NT2/D1 (cell line): Measurements from ENCODE around the gene JUN.

Source experiments
- DNase-seq: peaks from one replicate; pipeline ENCODE4 v3.0.0-alpha.2; 2011; ENCODE audit warnings: low read depth, low spot score
- H3K27me3 ChIP-seq: 2 replicates; pipeline ENCODE4 v1.6.0; 2011; ENCODE audit warnings: mild to moderate bottlenecking; ENCODE audit not compliant: insufficient read length, insufficient read depth
- H3K36me3 ChIP-seq: 2 replicates; pipeline ENCODE4 v1.6.1; 2011; ENCODE audit warnings: mild to moderate bottlenecking, low read length, mixed read lengths; ENCODE audit not compliant: insufficient read depth, insufficient read length
- H3K4me1 ChIP-seq: 2 replicates; pipeline ENCODE4 v1.5.1; 2011; ENCODE audit not compliant: insufficient read depth, insufficient read length
- H3K4me3 ChIP-seq: 2 replicates; pipeline ENCODE4 v1.5.1; 2011; ENCODE audit warnings: low read depth; ENCODE audit not compliant: insufficient read length
- H3K9ac ChIP-seq: 2 replicates; pipeline ENCODE4 v1.6.0; 2011; ENCODE audit warnings: low read depth; ENCODE audit not compliant: insufficient read length
- H3K9me3 ChIP-seq: 2 replicates; pipeline ENCODE4 v1.5.1; 2011; ENCODE audit warnings: mild to moderate bottlenecking, low read length; ENCODE audit not compliant: insufficient read depth
- SUZ12 ChIP-seq: IDR thresholded peaks from 2 replicates; pipeline ENCODE4 v1.6.1; 2011; ENCODE audit not compliant: insufficient read length, insufficient read depth; ENCODE audit errors: extremely low read depth
- YY1 ChIP-seq: IDR thresholded peaks from 2 replicates; pipeline ENCODE4 v1.6.1; 2011; ENCODE audit not compliant: insufficient read length, insufficient read depth
- ZNF274 ChIP-seq: IDR thresholded peaks from 2 replicates; pipeline ENCODE4 v1.6.1; 2011; ENCODE audit warnings: mild to moderate bottlenecking, low read depth, low read length

JUN gene

GRCh38 chr1:58814251-58815068 lies 30.6 kb upstream of the JUN start:
- Histone ChIP-seq H3K27me3 (no peaks in the 10 kb centered on the region), H3K9ac (peak overlapping the region; percentile 85), H3K36me3 (no peaks in the 10 kb centered on the region), H3K4me3 (no peak overlapping the region), H3K9me3 (peaks cover 8% of the 10 kb centered on the region; the same call in 1 of the 2 replicates), H3K4me1 (no peaks in the 10 kb centered on the region)
- TF ChIP-seq ZNF274 (no peak), YY1 (no peak), SUZ12 (no peak)
- no peak for DNase-seq

DNA sequence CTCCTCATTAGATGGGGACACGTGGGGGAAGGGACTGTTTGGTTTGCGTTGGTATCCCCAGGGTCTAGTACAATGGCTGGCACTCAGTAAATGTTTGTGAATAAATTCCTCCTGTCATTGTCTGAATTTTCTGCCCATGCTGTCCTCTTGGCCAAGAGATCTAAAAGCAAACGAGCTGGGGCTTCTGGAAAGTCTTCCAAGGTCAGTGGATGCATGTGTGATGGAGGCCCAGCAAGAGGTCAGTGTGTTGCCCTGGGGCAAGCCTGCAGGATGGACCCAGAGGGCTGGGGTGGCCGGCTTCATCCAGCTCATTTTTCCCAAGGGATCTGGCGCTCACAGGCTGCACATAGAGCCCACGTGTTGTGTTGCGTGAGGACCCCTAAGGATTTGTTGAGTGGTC lies 30.0 kb upstream of the JUN start:
- no peaks in the 10 kb centered on the region for H3K27me3 ChIP-seq
- no peak overlapping the region for H3K9ac ChIP-seq
- DNase-seq = no peak
- no peaks in the 10 kb centered on the region for H3K4me1 ChIP-seq
- no peak overlapping the region for H3K4me3 ChIP-seq
- TF ChIP-seq YY1 = no peak
- no peak for TF ChIP-seq SUZ12
- TF ChIP-seq ZNF274 = no peak
- H3K36me3 ChIP-seq = no peaks in the 10 kb centered on the region
- peaks cover 8% of the 10 kb centered on the region; the same call in 1 of the 2 replicates for H3K9me3 ChIP-seq

DNA sequence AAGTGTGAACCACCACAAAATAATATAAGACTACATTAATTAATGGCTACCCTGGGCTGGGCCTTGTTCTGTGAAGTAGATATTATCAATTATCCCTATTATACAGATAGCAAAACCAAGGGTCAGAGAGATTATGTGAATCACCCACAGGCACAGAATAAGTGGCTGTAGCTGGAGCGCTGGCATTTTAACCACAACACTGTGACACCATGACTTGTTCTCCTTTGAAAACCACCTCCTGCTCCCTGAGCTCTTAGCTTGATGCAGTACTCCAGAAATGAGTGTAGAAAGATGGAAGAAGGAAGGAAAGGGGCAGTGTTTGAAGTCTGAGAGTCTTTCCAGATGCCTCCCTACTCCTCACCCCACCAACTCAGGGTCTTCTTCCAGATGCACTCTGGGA lies 29.5 kb upstream of the JUN start:
- no peak overlapping the region for H3K4me3 ChIP-seq
- H3K9me3 ChIP-seq = peaks cover 8% of the 10 kb centered on the region; the same call in 1 of the 2 replicates
- TF ChIP-seq SUZ12 (no peak), ZNF274 (no peak), YY1 (no peak)
- no peaks in the 10 kb centered on the region for H3K27me3 ChIP-seq
- DNase-seq = no peak
- H3K4me1 ChIP-seq = no peaks in the 10 kb centered on the region
- H3K9ac ChIP-seq = no peak overlapping the region
- no peaks in the 10 kb centered on the region for H3K36me3 ChIP-seq

DNA sequence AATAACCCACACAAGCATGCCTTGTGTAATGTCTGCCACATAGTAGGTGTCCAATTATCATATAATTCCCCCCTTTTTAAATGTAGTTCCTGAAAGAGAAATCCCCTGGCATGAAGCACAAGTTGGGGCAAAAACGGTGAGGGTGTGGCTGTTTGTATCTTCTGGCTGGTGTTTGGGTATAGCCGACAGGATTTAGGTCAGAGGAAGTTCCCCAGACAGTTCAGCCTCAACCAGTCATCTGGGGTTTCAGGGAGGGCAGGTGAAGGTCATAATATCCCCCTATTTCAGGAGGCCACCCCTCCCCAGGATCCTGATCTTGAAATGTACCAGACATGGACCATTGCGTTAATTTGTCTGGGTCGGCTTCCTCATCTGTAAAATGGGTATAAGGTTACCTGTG lies 29.1 kb upstream of the JUN start:
- DNase-seq = no peak
- Histone ChIP-seq H3K9ac (no peak overlapping the region), H3K36me3 (no peaks in the 10 kb centered on the region), H3K4me1 (no peaks in the 10 kb centered on the region), H3K27me3 (no peaks in the 10 kb centered on the region), H3K4me3 (no peak overlapping the region), H3K9me3 (peaks cover 8% of the 10 kb centered on the region; the same call in 1 of the 2 replicates)
- no peak for TF ChIP-seq YY1

DNA sequence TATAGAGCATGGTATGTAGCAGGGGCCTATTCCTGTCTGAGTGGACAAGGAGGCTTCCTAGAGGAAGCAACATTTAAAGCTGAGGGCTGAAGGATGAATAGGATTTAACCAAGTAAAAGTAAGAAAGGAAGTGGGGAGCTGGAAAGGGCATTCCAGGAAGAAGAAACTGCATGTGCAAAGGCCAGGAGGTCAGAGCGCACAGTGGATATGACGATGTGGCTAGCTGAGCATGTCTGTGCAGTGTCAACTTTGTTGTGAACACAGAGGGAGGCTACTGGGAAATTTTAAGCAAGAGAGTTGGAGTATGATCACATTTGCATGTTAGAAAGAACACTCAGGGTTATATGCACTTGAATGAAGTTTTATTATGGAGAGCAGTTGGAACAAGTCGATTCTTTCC lies 28.6 kb upstream of the JUN start:
- no peak for DNase-seq
- Histone ChIP-seq H3K36me3 (no peaks in the 10 kb centered on the region), H3K9ac (no peak overlapping the region), H3K4me3 (no peak overlapping the region), H3K27me3 (no peaks in the 10 kb centered on the region), H3K9me3 (peaks cover 8% of the 10 kb centered on the region; the same call in 1 of the 2 replicates), H3K4me1 (no peaks in the 10 kb centered on the region)
- TF ChIP-seq SUZ12 (no peak), YY1 (no peak), ZNF274 (no peak)

- Histone ChIP-seq H3K9me3 (peaks cover 8% of the 10 kb centered on the region; the same call in 1 of the 2 replicates), H3K27me3 (no peaks in the 10 kb centered on the region), H3K9ac (no peak overlapping the region), H3K36me3 (no peaks in the 10 kb centered on the region), H3K4me3 (no peak overlapping the region), H3K4me1 (no peaks in the 10 kb centered on the region)
- TF ChIP-seq SUZ12 (no peak), YY1 (no peak), ZNF274 (no peak)
- no peak for DNase-seq
Measured at GRCh38 chr1:58811303-58811702, 27.5 kb upstream of the JUN start.

GRCh38 chr1:58809325-58810010 lies 25.6 kb upstream of the JUN start:
- no peak overlapping the region for H3K4me3 ChIP-seq
- no peaks in the 10 kb centered on the region for H3K36me3 ChIP-seq
- TF ChIP-seq YY1 (no peak), ZNF274 (no peak), SUZ12 (no peak)
- no peaks in the 10 kb centered on the region for H3K27me3 ChIP-seq
- H3K4me1 ChIP-seq = no peaks in the 10 kb centered on the region
- DNase-seq = no peak
- no peak overlapping the region for H3K9ac ChIP-seq
- peaks cover 8% of the 10 kb centered on the region; the same call in 1 of the 2 replicates for H3K9me3 ChIP-seq
